Large intestine (tissue), 3 donors: ENCODE data around the gene CCNI. TPM values are rescaled to one million over a fixed set of nuclear protein-coding genes. Genes with fewer than 3 reads are reported as not detected.

Source experiments
- DNase-seq, 2 donors: peaks; one replicate each; pipeline versions ENCODE4 v3.0.0 to v3.0.0-alpha.2; 2013
- H3K27ac ChIP-seq: one replicate; pipeline ENCODE4 v1.5.1; 2013; ENCODE audit warnings: low read length
- H3K27me3 ChIP-seq: 2 replicates; pipeline ENCODE4 v1.6.1; 2013; ENCODE audit warnings: low read length; ENCODE audit not compliant: control insufficient read depth, insufficient read depth
- H3K36me3 ChIP-seq: 2 replicates; pipeline ENCODE4 v1.6.1; 2013; ENCODE audit warnings: low read length; ENCODE audit not compliant: control insufficient read depth, insufficient read depth
- H3K4me1 ChIP-seq: one replicate; pipeline ENCODE4 v1.6.1; 2013; ENCODE audit warnings: low read length; ENCODE audit not compliant: control insufficient read depth, insufficient read depth
- H3K4me3 ChIP-seq: one replicate; pipeline ENCODE4 v1.5.1; 2013; ENCODE audit warnings: low read length
- H3K9me3 ChIP-seq: one replicate; pipeline ENCODE4 v1.6.1; 2013; ENCODE audit warnings: mild to moderate bottlenecking, low read depth, low read length, moderate library complexity; ENCODE audit not compliant: control insufficient read depth
- WGBS: methylation state at CpG from one replicate; pipeline ENCODE4 v1.1.5; 2013; ENCODE audit warnings: low lambda C conversion rate; ENCODE audit not compliant: insufficient coverage; 5-methylcytosine and 5-hydroxymethylcytosine counted together
- polyA plus RNA-seq: library from polyadenylated mRNA; unstranded; fragments of 120-200 nt; gene quantifications from one replicate; pipeline ENCODE4 v1.2.1, GENCODE V29; 2013

CCNI gene
- polyA plus RNA-seq, 1 donor: 242 TPM

- no peaks in the 10 kb centered on the region for H3K27me3 ChIP-seq
- no peak overlapping the region for H3K4me3 ChIP-seq
- no peaks in the 10 kb centered on the region for H3K4me1 ChIP-seq
- H3K36me3 ChIP-seq: peaks cover 34% of the 10 kb centered on the region
- H3K9me3 ChIP-seq: no peaks in the 10 kb centered on the region
- no peak overlapping the region for H3K27ac ChIP-seq
- DNase-seq: no peak
These were observed 66.2 kb downstream of the CCNI start for GRCh38 chr4:77009511-77010115.

- Histone ChIP-seq H3K36me3 (peaks cover 29% of the 10 kb centered on the region), H3K27ac (no peak overlapping the region), H3K27me3 (no peaks in the 10 kb centered on the region), H3K9me3 (no peaks in the 10 kb centered on the region), H3K4me1 (no peaks in the 10 kb centered on the region), H3K4me3 (no peak overlapping the region)
- no CpG with 5 or more reads among the region's 1 CpG for WGBS
- no peak for DNase-seq
These were observed 68.2 kb downstream of the CCNI start for GRCh38 chr4:77007358-77008230.

- Histone ChIP-seq H3K9me3 (no peaks in the 10 kb centered on the region), H3K36me3 (peaks cover 27% of the 10 kb centered on the region), H3K4me1 (no peaks in the 10 kb centered on the region), H3K27ac (no peak overlapping the region), H3K27me3 (no peaks in the 10 kb centered on the region), H3K4me3 (no peak overlapping the region)
- no CpG with 5 or more reads among the region's 4 CpGs for WGBS
- no peak for DNase-seq
These were observed 68.9 kb downstream of the CCNI start for GRCh38 chr4:77006753-77007353.

- Histone ChIP-seq H3K27me3 (no peaks in the 10 kb centered on the region), H3K4me3 (no peak overlapping the region), H3K9me3 (no peaks in the 10 kb centered on the region), H3K27ac (no peak overlapping the region), H3K4me1 (no peaks in the 10 kb centered on the region), H3K36me3 (peaks cover 28% of the 10 kb centered on the region)
- no peak for DNase-seq
These were observed 72.4 kb downstream of the CCNI start for GRCh38 chr4:77003400-77003799.

GRCh38 chr4:77002321-77003107 lies 73.3 kb downstream of the CCNI start:
- 100% methylated on average over 1 of the region's 5 CpGs for WGBS
- no peak overlapping the region for H3K27ac ChIP-seq

GRCh38 chr4:77001907-77002306 lies 73.9 kb downstream of the CCNI start:
- no peaks in the 10 kb centered on the region for H3K27me3 ChIP-seq
- WGBS: 71% methylated on average over 1 of the region's 1 CpG
- no peak for DNase-seq
- H3K36me3 ChIP-seq: peaks cover 34% of the 10 kb centered on the region
- no peaks in the 10 kb centered on the region for H3K9me3 ChIP-seq
- H3K27ac ChIP-seq: no peak overlapping the region
- H3K4me3 ChIP-seq: no peak overlapping the region
- H3K4me1 ChIP-seq: no peaks in the 10 kb centered on the region

More at GRCh38 chr4:77002321-77003107, 73.3 kb downstream of the CCNI start:
- no peaks in the 10 kb centered on the region for H3K27me3 ChIP-seq
- no peak for DNase-seq
- no peaks in the 10 kb centered on the region for H3K4me1 ChIP-seq
- no peaks in the 10 kb centered on the region for H3K9me3 ChIP-seq
- no peak overlapping the region for H3K4me3 ChIP-seq
- peaks cover 36% of the 10 kb centered on the region for H3K36me3 ChIP-seq

GRCh38 chr4:76998251-76998901 lies 77.4 kb downstream of the CCNI start:
- no peak for DNase-seq
- H3K36me3 ChIP-seq: peaks cover 29% of the 10 kb centered on the region
- no CpG with 5 or more reads among the region's 8 CpGs for WGBS

GRCh38 chr4:76997532-76997931 lies 78.3 kb downstream of the CCNI start:
- Histone ChIP-seq H3K4me3 (no peak overlapping the region), H3K9me3 (no peaks in the 10 kb centered on the region), H3K27ac (no peak overlapping the region), H3K36me3 (peaks cover 26% of the 10 kb centered on the region), H3K4me1 (no peaks in the 10 kb centered on the region), H3K27me3 (no peaks in the 10 kb centered on the region)
- no CpG with 5 or more reads among the region's 5 CpGs for WGBS
- DNase-seq: no peak

More at GRCh38 chr4:76998251-76998901, 77.4 kb downstream of the CCNI start:
- H3K4me1 ChIP-seq: no peaks in the 10 kb centered on the region
- no peak overlapping the region for H3K27ac ChIP-seq
- H3K27me3 ChIP-seq: no peaks in the 10 kb centered on the region
- H3K9me3 ChIP-seq: no peaks in the 10 kb centered on the region
- no peak overlapping the region for H3K4me3 ChIP-seq
